Measurements from ENCODE around the gene PTPRN2. TPM values are rescaled to one million over a fixed set of nuclear protein-coding genes. Genes with fewer than 3 reads are reported as not detected.

PTPRN2 gene
- total RNA-seq, 1 experiment from 2014 or later = 1.1 TPM

DNA sequence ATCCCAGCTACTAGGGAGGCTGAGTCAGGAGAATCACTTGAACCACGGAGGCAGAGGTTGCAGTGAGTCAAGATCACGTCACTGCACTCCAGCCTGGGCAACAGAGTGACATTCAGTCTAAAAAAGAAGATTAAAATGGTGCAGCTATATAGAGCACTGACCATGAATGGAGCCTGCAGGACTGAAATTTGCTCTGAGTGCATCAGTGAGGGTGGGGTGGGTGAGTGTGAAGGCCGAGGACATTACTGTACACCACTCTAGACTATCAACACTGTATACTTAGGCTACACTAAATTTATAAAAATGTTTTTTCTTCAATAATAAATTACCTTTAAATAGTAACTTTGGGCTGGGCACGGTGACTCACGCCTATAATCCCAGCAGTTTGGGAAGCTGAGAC lies 294.7 kb downstream of the PTPRN2 start:
- POLR2A ChIA-PET = interaction anchor here (0.6 kb wide), 1 partner anchor 343 kb away, joined by 3 read pairs; no protein-coding TSS in a partner anchor
- Histone ChIP-seq H3K4me1 (ENCODE audit: control insufficient read depth, insufficient read depth, low read length) (no peaks in the 10 kb centered on the region), H3K27ac (ENCODE audit: low read length) (no peak overlapping the region), H3K36me3 (ENCODE audit: control insufficient read depth, insufficient read depth, low read length) (no peaks in the 10 kb centered on the region), H3K27me3 (ENCODE audit: control insufficient read depth, insufficient read depth, low read length) (no peaks in the 10 kb centered on the region), H3K4me3 (ENCODE audit: low read depth in 2 of 2, low read length in 2 of 2) (no peak overlapping the region), H3K9me3 (ENCODE audit: control insufficient read depth, insufficient read depth, low read depth, low read length) (no peaks in the 10 kb centered on the region)
- DNase-seq (ENCODE audit: low read depth, low spot score) (no peak), ATAC-seq (no peak)
- CTCF ChIA-PET = no interaction called here
- no TSS peak for BruUV-seq (replicated peaks)
- in situ Hi-C loops (cut with HindIII; ENCODE audit: low pct_unique_long_range_greater_than_20kb, low sequenced_read_pairs) = no loop called here
- intact Hi-C loops (cut with micrococcal nuclease; ENCODE audit: unreplicated experiment) = no loop called here
- TF ChIP-seq POLR2AphosphoS5 (IDR thresholded peaks at IDR 0.05; ENCODE audit: low read depth, low read length) (no peak), TCF7L2 (IDR thresholded peaks at IDR 0.05; ENCODE audit: low read depth, low read length) (no peak), CTCF (IDR thresholded peaks at IDR 0.05) (no peak), SIN3A (IDR thresholded peaks at IDR 0.05; ENCODE audit: borderline replicate concordance, insufficient read depth, low read depth, low read length) (no peak)
- TF ChIP-seq, protein P1, sequence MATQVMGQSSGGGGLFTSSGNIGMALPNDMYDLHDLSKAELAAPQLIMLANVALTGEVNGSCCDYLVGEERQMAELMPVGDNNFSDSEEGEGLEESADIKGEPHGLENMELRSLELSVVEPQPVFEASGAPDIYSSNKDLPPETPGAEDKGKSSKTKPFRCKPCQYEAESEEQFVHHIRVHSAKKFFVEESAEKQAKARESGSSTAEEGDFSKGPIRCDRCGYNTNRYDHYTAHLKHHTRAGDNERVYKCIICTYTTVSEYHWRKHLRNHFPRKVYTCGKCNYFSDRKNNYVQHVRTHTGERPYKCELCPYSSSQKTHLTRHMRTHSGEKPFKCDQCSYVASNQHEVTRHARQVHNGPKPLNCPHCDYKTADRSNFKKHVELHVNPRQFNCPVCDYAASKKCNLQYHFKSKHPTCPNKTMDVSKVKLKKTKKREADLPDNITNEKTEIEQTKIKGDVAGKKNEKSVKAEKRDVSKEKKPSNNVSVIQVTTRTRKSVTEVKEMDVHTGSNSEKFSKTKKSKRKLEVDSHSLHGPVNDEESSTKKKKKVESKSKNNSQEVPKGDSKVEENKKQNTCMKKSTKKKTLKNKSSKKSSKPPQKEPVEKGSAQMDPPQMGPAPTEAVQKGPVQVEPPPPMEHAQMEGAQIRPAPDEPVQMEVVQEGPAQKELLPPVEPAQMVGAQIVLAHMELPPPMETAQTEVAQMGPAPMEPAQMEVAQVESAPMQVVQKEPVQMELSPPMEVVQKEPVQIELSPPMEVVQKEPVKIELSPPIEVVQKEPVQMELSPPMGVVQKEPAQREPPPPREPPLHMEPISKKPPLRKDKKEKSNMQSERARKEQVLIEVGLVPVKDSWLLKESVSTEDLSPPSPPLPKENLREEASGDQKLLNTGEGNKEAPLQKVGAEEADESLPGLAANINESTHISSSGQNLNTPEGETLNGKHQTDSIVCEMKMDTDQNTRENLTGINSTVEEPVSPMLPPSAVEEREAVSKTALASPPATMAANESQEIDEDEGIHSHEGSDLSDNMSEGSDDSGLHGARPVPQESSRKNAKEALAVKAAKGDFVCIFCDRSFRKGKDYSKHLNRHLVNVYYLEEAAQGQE (IDR thresholded peaks at IDR 0.05; ENCODE audit: insufficient read depth in 1 of 2, low read depth in 2 of 2, low read length in 1 of 2) = no peak

GRCh38 chr7:158291998-158292397 lies 295.6 kb downstream of the PTPRN2 start:
- H3K9me3 ChIP-seq (ENCODE audit: control insufficient read depth, insufficient read depth, low read depth, low read length) = peaks cover 3% of the 10 kb centered on the region
- in situ Hi-C loops (cut with HindIII; ENCODE audit: low pct_unique_long_range_greater_than_20kb, low sequenced_read_pairs) = no loop called here
- no peak overlapping the region for H3K27ac ChIP-seq (ENCODE audit: low read length)
- H3K36me3 ChIP-seq (ENCODE audit: control insufficient read depth, insufficient read depth, low read length) = no peaks in the 10 kb centered on the region
- no TSS peak for BruUV-seq (replicated peaks)
- intact Hi-C loops (cut with micrococcal nuclease; ENCODE audit: unreplicated experiment) = no loop called here
- no peak overlapping the region for H3K4me3 ChIP-seq (ENCODE audit: low read depth in 2 of 2, low read length in 2 of 2)
- CTCF ChIA-PET = no interaction called here
- H3K4me1 ChIP-seq (ENCODE audit: control insufficient read depth, insufficient read depth, low read length) = no peaks in the 10 kb centered on the region
- POLR2A ChIA-PET = no interaction called here
- no peak for ATAC-seq
- H3K27me3 ChIP-seq (ENCODE audit: control insufficient read depth, insufficient read depth, low read length) = 0 out of 2 replicates have a peak, but pooled peaks cover 5% of the 10 kb centered on the region
- TF ChIP-seq POLR2AphosphoS5 (IDR thresholded peaks at IDR 0.05; ENCODE audit: low read depth, low read length) = no peak
- TF ChIP-seq CTCF (IDR thresholded peaks at IDR 0.05) = no peak
- TF ChIP-seq, protein P1 (IDR thresholded peaks at IDR 0.05; ENCODE audit: insufficient read depth in 1 of 2, low read depth in 2 of 2, low read length in 1 of 2) = no peak
- TF ChIP-seq TCF7L2 (IDR thresholded peaks at IDR 0.05; ENCODE audit: low read depth, low read length) = no peak
- no peak for TF ChIP-seq SIN3A (IDR thresholded peaks at IDR 0.05; ENCODE audit: borderline replicate concordance, insufficient read depth, low read depth, low read length)
- DNase-seq (ENCODE audit: low read depth, low spot score) = no peak
